HG02885 (cell line): ENCODE measurements around the gene OPHN1.

ENCODE experiments used
- ATAC-seq: cut with Tn5 transposase; IDR thresholded peaks from one replicate; pipeline ENCODE4 v1.9.1; 2021; ENCODE audit warnings: mild to moderate bottlenecking; ENCODE audit not compliant: unreplicated experiment, poor library complexity

Gene OPHN1

DNA sequence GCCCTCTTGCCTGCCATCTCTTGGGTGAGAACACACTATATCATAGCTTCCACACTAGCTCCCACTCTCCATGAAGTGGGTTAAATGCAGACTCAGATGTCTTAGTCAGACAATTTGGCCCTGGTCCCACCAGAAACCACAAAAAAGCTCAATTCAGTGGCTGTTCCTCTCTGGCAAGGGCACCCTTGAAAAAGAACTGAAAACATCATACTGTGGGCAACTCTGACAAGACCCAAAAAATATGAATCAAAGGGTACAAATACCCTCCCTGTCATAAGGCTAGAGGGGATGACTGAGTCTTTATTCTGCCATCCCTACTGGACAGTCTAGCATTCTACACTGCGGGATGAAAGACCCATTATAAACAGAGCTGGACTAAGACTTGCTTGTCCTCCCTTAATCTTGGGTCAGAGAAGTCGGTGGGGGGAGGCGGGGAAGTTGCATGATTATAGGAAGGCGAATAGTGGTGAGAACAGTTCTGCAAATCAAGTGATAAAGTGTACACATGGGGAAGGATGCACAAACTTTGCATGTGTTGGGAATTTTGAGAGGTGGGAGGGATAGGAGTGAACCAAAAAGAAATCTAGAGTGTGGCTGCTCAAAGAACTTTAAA is 172.1 kb downstream of the OPHN1 start:
- ATAC-seq, result no peak

GRCh38 chrX:68256990-68257389 is 176.3 kb downstream of the OPHN1 start:
- no peak for ATAC-seq

GRCh38 chrX:68254738-68255645 is 178.3 kb downstream of the OPHN1 start:
- no peak for ATAC-seq

DNA sequence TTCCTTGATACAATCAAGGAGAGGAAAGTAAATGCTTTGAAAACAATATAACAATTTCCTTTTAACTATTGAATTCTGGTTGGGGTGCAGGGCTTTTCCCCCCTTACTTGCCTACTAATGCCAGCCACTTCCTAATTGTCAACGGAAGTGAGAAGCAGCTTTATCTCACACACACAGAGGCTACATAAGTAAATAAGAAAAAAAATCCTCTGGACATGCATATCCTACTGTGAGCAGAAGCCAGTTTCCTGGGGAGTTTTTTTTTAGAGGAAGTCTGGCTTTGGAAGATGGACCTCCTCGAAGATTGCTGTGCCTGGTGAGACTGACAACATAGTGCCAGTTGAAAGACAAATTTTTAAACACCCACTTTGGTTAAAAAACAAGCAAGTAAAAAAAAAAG is 180.6 kb downstream of the OPHN1 start:
- no peak for ATAC-seq

DNA sequence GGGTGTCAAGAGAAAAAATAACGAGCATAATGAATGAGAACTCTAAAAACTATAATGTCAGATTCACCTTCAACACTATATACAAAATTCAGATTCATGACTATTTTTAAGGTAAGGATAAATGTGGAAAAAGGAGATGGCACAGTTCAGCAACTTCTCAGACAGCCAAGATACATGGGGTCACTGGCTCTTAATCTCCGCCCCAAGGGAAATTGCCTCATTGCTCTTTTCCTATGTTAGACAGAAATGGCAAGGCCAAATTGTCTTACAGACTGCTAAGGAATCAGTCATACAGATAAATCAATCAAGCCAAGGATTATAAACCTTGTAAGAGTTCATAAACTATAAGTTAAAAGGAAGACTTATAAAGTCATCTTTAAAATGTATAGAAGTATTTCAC is 183.4 kb downstream of the OPHN1 start:
- ATAC-seq, result no peak

DNA sequence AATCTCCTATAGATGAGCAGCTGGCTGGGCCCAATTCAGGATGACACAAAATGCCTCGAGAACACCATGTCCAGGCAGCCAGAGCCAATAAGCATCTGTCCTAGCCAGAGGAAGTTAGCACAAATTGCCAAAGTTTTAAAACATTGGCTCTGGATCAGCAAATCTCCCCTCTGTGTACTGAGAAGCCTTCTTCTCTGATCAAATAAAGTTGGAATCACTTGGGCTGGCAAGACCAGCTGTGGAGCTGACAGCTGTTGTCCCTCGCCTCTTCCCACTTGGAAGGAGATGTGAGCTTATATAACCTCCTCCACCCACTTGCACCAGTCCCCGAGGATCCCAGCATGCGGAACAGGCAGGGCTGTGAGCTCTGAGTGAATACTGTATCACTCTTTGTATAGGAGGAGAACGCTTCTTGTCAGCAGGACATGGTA is 183.9 kb downstream of the OPHN1 start:
- no peak for ATAC-seq

- no peak for ATAC-seq
Observed at GRCh38 chrX:68238568-68238967, 194.7 kb downstream of the OPHN1 start.

GRCh38 chrX:68234171-68234910 is 199.0 kb downstream of the OPHN1 start:
- no peak for ATAC-seq

- ATAC-seq, result no peak
Observed at GRCh38 chrX:68232206-68232605, 201.1 kb downstream of the OPHN1 start.

GRCh38 chrX:68209008-68209407 is 224.3 kb downstream of the OPHN1 start:
- no peak for ATAC-seq

DNA sequence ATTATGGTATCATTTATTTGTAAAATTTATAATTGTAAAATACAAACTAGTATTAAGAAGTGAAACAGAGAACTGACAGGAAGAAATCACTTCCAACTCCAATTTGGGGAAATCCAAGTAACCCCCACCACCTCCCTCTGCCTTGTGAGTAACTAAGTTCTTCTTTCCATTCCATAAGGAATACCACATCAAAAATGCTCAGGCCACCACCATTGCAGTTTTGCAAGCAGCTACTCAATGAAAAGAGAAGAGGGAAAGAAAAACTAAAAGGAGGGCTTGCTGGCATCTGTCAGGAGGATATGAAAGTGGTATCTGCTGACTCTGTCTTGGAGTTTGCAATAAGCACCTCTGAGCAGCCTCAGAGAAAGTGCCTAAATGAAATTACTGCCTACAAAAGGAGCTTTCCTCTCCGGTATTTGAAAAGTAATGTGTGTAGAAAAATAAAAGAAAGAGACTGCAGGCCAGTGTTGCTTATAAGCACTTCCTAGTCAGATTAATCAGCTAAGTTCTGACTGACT is 228.7 kb downstream of the OPHN1 start:
- ATAC-seq, result no peak

GRCh38 chrX:68203646-68204045 is 229.6 kb downstream of the OPHN1 start:
- ATAC-seq, result peak; percentile 82

GRCh38 chrX:68203211-68203610 is 230.1 kb downstream of the OPHN1 start:
- ATAC-seq, result peak; percentile 24

GRCh38 chrX:68199062-68199848 is 234.0 kb downstream of the OPHN1 start:
- ATAC-seq, result no peak

GRCh38 chrX:68196939-68197791 is 236.1 kb downstream of the OPHN1 start:
- ATAC-seq, result peak; percentile 90

GRCh38 chrX:68195561-68195960 is 237.7 kb downstream of the OPHN1 start:
- no peak for ATAC-seq

DNA sequence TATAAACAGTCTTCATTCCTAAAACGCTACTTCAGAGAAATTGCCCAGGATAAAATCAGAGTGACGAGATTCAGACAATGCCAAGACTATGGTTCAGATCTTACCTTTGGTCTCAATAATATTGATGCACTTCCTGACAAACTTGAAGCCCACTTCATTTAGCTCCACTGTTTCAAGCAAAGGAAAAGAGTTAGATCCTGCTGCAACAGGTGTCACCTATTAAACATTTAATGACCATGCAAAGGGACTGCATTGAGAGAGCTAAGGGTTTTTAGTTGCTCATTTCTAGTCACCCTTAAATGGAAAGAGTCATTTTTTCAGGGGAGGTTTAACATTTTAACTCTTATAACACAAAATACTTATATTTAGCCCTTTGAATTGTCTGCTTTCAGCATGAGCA is 239.5 kb downstream of the OPHN1 start:
- ATAC-seq, result no peak

GRCh38 chrX:68193234-68193633 is 240.1 kb downstream of the OPHN1 start:
- no peak for ATAC-seq

DNA sequence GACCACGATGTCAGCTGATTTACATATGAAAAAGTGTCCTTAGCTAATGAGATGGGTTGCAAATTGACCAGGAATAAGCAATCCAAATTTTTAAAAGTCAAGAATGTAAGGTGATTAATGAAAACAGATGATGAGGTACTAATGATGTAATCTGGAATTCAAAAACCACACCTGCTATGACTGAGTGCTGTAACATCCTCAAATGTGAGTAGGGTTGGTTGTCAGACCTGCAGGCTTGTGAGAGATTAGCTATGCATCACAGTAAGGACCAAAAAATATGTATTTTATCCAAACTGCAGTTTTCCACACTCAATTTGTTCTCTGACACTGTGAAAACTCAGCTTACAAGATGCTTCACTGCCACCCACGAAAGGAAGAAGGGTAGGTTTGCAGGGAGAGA is 242.5 kb downstream of the OPHN1 start:
- ATAC-seq, result no peak
